ENCODE measurements around the gene DNAH3. TPM values are rescaled to one million over a fixed set of nuclear protein-coding genes. Genes with fewer than 3 reads are reported as not detected.

DNAH3 gene
- total and polyA plus RNA-seq, 10 donors = 0.02 to 0.03 TPM; not detected in 8

DNA sequence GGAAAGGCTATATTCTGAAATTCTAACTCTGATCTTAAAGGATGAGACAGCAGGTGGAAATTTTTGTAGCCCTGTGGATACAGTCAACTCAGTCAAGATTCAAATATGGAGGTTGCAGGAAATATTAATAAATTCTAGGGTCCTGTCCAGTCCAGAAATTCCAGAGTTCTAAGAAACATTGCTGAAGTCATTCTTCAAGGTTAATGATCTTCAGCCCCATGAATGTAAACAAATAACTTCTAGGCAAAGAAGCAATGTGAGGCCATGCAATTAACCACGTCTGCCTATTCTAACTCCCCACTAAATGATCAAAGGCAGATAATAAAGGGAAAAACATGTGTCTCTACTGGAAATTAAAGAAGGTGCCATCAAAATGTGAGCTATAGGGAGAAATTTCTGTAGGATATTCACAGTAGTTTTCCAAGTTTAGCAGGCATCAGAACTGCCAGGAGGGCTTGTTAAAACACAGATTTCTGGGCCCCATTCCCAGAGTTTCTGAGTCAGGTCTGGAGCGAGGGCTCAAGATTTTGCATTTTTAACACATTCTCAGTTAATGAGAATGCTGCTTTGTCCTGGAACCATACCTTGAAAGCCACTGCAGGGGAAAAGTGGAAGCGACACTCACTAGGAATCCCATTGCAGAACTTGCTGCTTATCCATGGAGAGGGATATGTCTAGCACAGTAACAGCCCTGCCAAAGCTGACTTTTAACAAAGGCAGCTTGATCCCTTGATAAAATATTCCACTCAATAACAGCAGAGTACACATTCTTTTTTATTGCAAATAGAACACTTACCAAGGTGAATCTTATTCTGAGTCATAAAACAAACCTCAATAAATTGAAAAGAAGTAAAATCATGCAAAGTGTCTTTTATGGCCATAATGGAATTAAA lies 61.8 kb downstream of the DNAH3 start:
- Histone ChIP-seq H3K27me3 (replicated peaks in 1 of 7) (peaks cover 0 to 18% (median 0%) of the 10 kb centered on the region in 7 donors), H3K4me1 (no peaks in the 10 kb centered on the region), H3K27ac (no peak overlapping the region), H3K4me3 (no peak overlapping the region), H3K36me3 (no peaks in the 10 kb centered on the region), H3K9me3 (peaks cover 0 to 7% (median 0%) of the 10 kb centered on the region in 8 donors)
- WGBS, 5 donors = 72 to 91% (median 85%) methylated on average over 3 of the region's 3 CpGs
- intact Hi-C loops (cut with DNase I; ENCODE audit: low total_unique reads) = no loop called here
- DNase-seq = no peak
- TF ChIP-seq POLR2AphosphoS5 (IDR thresholded peaks at IDR 0.05) (no peak), POLR2A (IDR thresholded peaks at IDR 0.05) (no peak)
- TF ChIP-seq, protein P1, sequence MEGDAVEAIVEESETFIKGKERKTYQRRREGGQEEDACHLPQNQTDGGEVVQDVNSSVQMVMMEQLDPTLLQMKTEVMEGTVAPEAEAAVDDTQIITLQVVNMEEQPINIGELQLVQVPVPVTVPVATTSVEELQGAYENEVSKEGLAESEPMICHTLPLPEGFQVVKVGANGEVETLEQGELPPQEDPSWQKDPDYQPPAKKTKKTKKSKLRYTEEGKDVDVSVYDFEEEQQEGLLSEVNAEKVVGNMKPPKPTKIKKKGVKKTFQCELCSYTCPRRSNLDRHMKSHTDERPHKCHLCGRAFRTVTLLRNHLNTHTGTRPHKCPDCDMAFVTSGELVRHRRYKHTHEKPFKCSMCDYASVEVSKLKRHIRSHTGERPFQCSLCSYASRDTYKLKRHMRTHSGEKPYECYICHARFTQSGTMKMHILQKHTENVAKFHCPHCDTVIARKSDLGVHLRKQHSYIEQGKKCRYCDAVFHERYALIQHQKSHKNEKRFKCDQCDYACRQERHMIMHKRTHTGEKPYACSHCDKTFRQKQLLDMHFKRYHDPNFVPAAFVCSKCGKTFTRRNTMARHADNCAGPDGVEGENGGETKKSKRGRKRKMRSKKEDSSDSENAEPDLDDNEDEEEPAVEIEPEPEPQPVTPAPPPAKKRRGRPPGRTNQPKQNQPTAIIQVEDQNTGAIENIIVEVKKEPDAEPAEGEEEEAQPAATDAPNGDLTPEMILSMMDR (IDR thresholded peaks at IDR 0.05 in 8 of 11, conservative IDR thresholded peaks at IDR 0.05 in 3 of 11) = no peak

DNA sequence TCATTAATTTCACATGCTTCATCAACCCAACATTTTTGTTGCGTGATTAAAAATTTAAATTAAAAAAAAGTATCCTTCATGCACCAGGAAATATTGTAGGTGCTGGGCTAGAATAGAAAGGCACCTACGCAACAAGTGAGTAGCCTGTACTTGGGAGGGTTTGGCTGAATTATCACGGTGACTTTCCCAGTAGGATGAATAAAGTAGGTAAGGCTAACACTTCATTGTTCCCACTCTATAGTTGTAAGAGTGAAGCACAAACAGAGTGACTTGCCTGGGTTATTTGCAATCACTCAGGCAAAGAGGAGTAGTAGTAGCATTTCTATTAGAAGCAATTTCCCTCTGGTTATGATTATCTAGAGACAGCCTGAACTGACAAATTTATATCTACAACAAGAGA lies 62.5 kb downstream of the DNAH3 start:
- 83 to 95% (median 92%) methylated on average over 3 of the region's 3 CpGs for WGBS, 5 donors
- Histone ChIP-seq H3K9me3 (peaks cover 0 to 7% (median 0%) of the 10 kb centered on the region in 8 donors), H3K27me3 (replicated peaks in 1 of 7) (peaks cover 0 to 18% (median 0%) of the 10 kb centered on the region in 7 donors), H3K4me3 (no peak overlapping the region), H3K36me3 (no peaks in the 10 kb centered on the region), H3K27ac (no peak overlapping the region), H3K4me1 (peaks cover 0 to 3% (median 0%) of the 10 kb centered on the region in 6 donors)
- DNase-seq = no peak
- TF ChIP-seq, protein P1 (IDR thresholded peaks at IDR 0.05 in 8 of 11, conservative IDR thresholded peaks at IDR 0.05 in 3 of 11) = no peak
- TF ChIP-seq POLR2A (IDR thresholded peaks at IDR 0.05) = no peak
- TF ChIP-seq POLR2AphosphoS5 (IDR thresholded peaks at IDR 0.05) = no peak
- intact Hi-C loops (cut with DNase I; ENCODE audit: low total_unique reads) = no loop called here

DNA sequence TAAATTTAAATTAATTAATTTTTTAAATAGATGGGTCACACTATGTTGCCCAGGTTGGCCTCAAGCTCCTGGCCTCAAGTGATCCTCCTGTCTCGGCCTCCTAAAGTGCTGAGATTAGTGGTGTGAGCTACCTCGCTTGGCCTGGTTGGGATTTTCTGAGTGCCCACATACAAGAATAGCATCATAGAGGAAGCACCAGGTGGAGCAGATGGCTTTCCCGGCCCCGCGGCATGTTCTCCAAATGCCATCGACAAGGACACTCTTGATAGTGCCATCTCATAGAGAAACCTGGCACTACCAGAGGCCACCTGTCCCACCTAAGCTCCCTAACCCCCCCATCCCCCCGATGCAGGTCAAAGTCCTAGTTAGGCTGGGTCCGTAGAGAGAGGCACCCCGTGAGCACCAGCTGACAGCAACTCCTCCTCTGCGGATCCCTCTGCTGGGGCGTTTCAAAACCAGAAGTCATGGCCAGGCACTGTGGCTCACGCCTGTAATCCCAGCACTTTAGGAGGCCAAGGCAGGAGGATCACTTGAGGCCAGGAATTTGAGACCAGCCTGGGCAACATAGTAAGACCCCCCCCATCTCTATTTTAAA lies 65.9 kb downstream of the DNAH3 start:
- 78 to 94% (median 89%) methylated on average over 8 to 12 of the region's 12 CpGs for WGBS, 5 donors
- intact Hi-C loops (cut with DNase I; ENCODE audit: low total_unique reads) = loop anchor here (5.0 kb wide), 1 partner anchor 232 kb away; no protein-coding TSS in a partner anchor

More for the DNA sequence above, 65.9 kb downstream of the DNAH3 start:
- no peak for DNase-seq
- peaks cover 0 to 7% (median 0%) of the 10 kb centered on the region in 8 donors for H3K9me3 ChIP-seq
- H3K4me3 ChIP-seq = no peak overlapping the region
- TF ChIP-seq POLR2AphosphoS5 (IDR thresholded peaks at IDR 0.05) (no peak), POLR2A (IDR thresholded peaks at IDR 0.05) (no peak)
- TF ChIP-seq, protein P1 (IDR thresholded peaks at IDR 0.05 in 8 of 11, conservative IDR thresholded peaks at IDR 0.05 in 3 of 11) = no peak
- H3K36me3 ChIP-seq = no peaks in the 10 kb centered on the region
- peaks cover 0 to 8% (median 0%) of the 10 kb centered on the region in 7 donors for H3K27me3 ChIP-seq (replicated peaks in 1 of 7)
- peaks cover 0 to 3% (median 0%) of the 10 kb centered on the region in 6 donors for H3K4me1 ChIP-seq
- no peak overlapping the region for H3K27ac ChIP-seq
